Measurements from ENCODE around the gene ACTN4.

Gene ACTN4

DNA sequence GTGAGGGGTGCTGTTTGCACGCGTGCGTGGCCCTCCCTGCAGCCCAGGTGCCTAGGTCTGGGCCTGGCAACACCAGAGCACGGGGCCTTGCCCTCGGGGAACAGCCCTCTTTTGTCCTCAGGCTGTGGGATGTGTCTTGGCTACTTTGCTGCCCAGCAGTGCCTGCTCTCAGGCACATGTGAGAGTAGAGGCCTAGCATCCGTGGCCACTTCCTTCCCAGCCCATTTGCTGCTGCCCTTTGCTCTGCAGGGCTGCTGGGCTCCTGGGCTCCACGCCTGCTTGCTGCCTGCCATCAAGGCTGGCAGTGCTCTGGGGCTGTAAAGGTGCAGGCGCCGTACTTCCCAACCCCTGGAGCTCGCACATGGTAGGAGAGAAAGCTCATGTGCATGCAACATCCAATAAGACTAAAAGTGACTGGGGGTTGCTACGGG is 50.2 kb downstream of the ACTN4 start:
- Histone ChIP-seq H3K9me3 (ENCODE audit: low read depth, low read length) (no peaks in the 10 kb centered on the region), H3K36me3 (ENCODE audit: insufficient read depth, low read length) (no peaks in the 10 kb centered on the region; the same call in 1 of the 2 replicates)

DNA sequence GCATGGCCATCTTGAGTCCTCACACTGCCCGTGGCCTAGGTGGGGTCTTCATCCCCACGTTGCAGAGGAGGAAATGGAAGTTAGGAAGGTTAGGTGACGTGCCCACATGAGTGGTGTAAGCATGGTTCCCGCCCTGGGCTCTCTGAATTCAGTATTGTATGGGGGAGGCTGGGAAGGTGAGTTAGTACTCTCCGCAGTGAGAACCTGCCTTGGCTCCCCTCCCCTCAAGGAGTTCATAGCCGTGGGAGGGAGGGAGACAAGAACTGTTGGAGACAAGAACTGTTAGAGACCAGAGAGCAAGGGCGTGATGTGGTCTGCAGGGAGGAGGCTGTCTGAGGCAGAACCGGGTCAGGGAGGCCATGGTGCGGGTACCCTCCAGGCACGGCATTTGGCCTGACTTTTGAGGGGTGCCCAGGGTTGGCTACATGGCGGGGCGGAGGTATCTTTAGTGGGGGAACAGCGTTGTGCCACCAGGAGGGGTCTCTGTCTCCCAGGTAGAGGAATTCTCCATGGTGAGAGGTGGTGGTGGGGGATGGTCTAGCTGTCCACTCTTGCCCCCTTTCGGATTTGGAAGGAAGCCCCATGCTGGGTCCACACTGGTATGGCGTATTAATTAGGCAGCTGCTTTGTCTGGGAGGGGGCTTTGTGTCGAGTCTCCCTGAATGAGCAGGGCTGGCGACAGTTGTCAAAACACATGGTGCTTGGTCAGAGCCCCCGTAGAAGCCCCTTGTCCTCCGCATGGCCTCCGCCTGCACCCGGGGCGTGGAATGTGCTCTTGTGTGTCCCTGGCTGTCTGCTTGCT is 51.0 kb downstream of the ACTN4 start:
- H3K36me3 ChIP-seq (ENCODE audit: insufficient read depth, low read length), result peaks cover under 1% of the 10 kb centered on the region; the same call in 1 of the 2 replicates
- H3K27ac ChIP-seq, result no peak overlapping the region

More for the DNA sequence above, 50.2 kb downstream of the ACTN4 start:
- no peak overlapping the region for H3K9ac ChIP-seq (ENCODE audit: insufficient read length)
- no peak overlapping the region for H3K4me3 ChIP-seq
- TF ChIP-seq EZH2 (IDR thresholded peaks at IDR 0.05) (no peak), POLR2AphosphoS5 (IDR thresholded peaks at IDR 0.05; ENCODE audit: borderline replicate concordance, low read depth, low read length) (no peak), FOXP2 (optimal IDR thresholded peaks at IDR 0.05; ENCODE audit: control extremely low read depth, extremely low read length, insufficient read depth) (no peak)
- H3K27ac ChIP-seq, result no peak overlapping the region
- no peak for DNase-seq (ENCODE audit: low read depth, low spot score)

GRCh38 chr19:38699027-38699346 is 51.5 kb downstream of the ACTN4 start:
- Histone ChIP-seq H3K9me3 (ENCODE audit: low read depth, low read length) (no peaks in the 10 kb centered on the region), H3K4me3 (no peak overlapping the region), H3K27ac (no peak overlapping the region), H3K9ac (ENCODE audit: insufficient read length) (no peak overlapping the region), H3K36me3 (ENCODE audit: insufficient read depth, low read length) (peaks cover 3% of the 10 kb centered on the region; the same call in 1 of the 2 replicates)
- DNase-seq (ENCODE audit: low read depth, low spot score), result no peak
- TF ChIP-seq POLR2AphosphoS5 (IDR thresholded peaks at IDR 0.05; ENCODE audit: borderline replicate concordance, low read depth, low read length) (no peak), FOXP2 (optimal IDR thresholded peaks at IDR 0.05; ENCODE audit: control extremely low read depth, extremely low read length, insufficient read depth) (no peak), EZH2 (IDR thresholded peaks at IDR 0.05) (no peak)

More for the DNA sequence above, 51.0 kb downstream of the ACTN4 start:
- no peak for DNase-seq (ENCODE audit: low read depth, low spot score)
- TF ChIP-seq POLR2AphosphoS5 (IDR thresholded peaks at IDR 0.05; ENCODE audit: borderline replicate concordance, low read depth, low read length), result no peak
- no peak for TF ChIP-seq FOXP2 (optimal IDR thresholded peaks at IDR 0.05; ENCODE audit: control extremely low read depth, extremely low read length, insufficient read depth)
- no peak for TF ChIP-seq EZH2 (IDR thresholded peaks at IDR 0.05)
- Histone ChIP-seq H3K9me3 (ENCODE audit: low read depth, low read length) (no peaks in the 10 kb centered on the region), H3K4me3 (no peak overlapping the region), H3K9ac (ENCODE audit: insufficient read length) (no peak overlapping the region)

GRCh38 chr19:38699647-38700349 is 52.3 kb downstream of the ACTN4 start:
- DNase-seq (ENCODE audit: low read depth, low spot score), result no peak
- Histone ChIP-seq H3K27ac (no peak overlapping the region), H3K4me3 (no peak overlapping the region), H3K9ac (ENCODE audit: insufficient read length) (no peak overlapping the region), H3K36me3 (ENCODE audit: insufficient read depth, low read length) (peaks cover 4% of the 10 kb centered on the region; the same call in 1 of the 2 replicates), H3K9me3 (ENCODE audit: low read depth, low read length) (no peaks in the 10 kb centered on the region)
- no peak for TF ChIP-seq POLR2AphosphoS5 (IDR thresholded peaks at IDR 0.05; ENCODE audit: borderline replicate concordance, low read depth, low read length)
- TF ChIP-seq FOXP2 (optimal IDR thresholded peaks at IDR 0.05; ENCODE audit: control extremely low read depth, extremely low read length, insufficient read depth), result no peak
- TF ChIP-seq EZH2 (IDR thresholded peaks at IDR 0.05), result no peak

DNA sequence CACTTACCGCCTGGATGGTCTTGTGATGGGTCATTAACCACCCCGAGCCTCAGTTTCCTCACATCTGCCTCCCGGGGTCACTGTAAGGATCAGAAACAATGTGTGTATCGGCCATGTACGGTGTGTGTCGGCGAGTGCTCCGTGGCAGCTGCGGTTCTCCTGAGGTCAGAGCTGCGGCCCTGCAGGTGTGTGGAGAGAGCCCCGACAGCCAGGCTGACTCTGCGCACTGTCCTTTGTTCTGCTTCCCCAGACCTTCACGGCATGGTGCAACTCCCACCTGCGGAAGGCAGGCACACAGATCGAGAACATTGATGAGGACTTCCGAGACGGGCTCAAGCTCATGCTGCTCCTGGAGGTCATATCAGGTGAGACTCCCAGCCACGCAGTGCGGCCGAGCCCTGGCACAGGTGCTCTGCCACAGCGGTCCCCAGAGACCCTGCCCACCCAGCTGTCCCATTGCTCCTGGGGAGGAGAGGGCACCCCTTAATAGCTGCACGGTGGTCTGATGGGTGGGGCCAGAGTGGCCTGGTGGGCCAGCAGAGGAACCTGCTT is 53.0 kb downstream of the ACTN4 start:
- H3K27ac ChIP-seq, result no peak overlapping the region
- TF ChIP-seq FOXP2 (optimal IDR thresholded peaks at IDR 0.05; ENCODE audit: control extremely low read depth, extremely low read length, insufficient read depth), result no peak
- TF ChIP-seq POLR2AphosphoS5 (IDR thresholded peaks at IDR 0.05; ENCODE audit: borderline replicate concordance, low read depth, low read length), result no peak
- no peak for TF ChIP-seq EZH2 (IDR thresholded peaks at IDR 0.05)
- H3K9me3 ChIP-seq (ENCODE audit: low read depth, low read length), result no peaks in the 10 kb centered on the region
- no peak overlapping the region for H3K4me3 ChIP-seq
- H3K9ac ChIP-seq (ENCODE audit: insufficient read length), result no peak overlapping the region
- peaks cover 10% of the 10 kb centered on the region; the same call in 1 of the 2 replicates for H3K36me3 ChIP-seq (ENCODE audit: insufficient read depth, low read length)
- no peak for DNase-seq (ENCODE audit: low read depth, low spot score)

GRCh38 chr19:38700902-38701454 is 53.5 kb downstream of the ACTN4 start:
- Histone ChIP-seq H3K36me3 (ENCODE audit: insufficient read depth, low read length) (peaks cover 16% of the 10 kb centered on the region; the same call in 1 of the 2 replicates), H3K27ac (no peak overlapping the region), H3K9ac (ENCODE audit: insufficient read length) (no peak overlapping the region), H3K4me3 (no peak overlapping the region), H3K9me3 (ENCODE audit: low read depth, low read length) (no peaks in the 10 kb centered on the region)
- no peak for DNase-seq (ENCODE audit: low read depth, low spot score)
- no peak for TF ChIP-seq EZH2 (IDR thresholded peaks at IDR 0.05)
- TF ChIP-seq POLR2AphosphoS5 (IDR thresholded peaks at IDR 0.05; ENCODE audit: borderline replicate concordance, low read depth, low read length), result no peak
- no peak for TF ChIP-seq FOXP2 (optimal IDR thresholded peaks at IDR 0.05; ENCODE audit: control extremely low read depth, extremely low read length, insufficient read depth)

DNA sequence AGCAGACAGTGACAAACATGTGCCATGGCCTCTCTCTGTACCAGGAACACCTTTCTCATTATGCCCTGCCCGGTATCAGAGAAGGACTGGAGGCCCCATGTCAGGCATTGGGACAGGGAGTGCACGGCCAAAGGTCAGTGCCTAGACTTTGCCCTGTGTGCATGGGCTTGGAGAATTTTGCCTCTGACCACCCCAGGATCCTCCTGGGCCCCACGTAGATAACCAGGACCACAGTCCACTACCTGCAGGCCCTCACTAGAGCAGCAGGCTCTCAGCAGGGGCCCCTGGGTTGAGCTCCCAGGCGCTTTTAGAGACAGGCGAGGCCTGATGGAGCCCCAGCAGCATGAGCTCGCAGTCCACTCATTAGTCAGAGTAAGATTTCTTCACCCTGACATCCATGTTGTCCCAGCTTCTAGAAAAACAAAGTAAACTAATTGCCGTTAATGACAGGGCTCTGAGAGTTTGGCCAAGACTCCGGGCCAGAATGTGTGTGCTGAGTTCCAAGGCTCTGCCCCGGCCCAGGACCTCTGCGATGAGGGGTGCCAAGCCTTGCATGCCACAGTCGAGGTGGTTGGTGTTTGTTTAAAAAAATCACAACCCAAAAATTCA is 54.1 kb downstream of the ACTN4 start:
- Histone ChIP-seq H3K36me3 (ENCODE audit: insufficient read depth, low read length) (peaks cover 22% of the 10 kb centered on the region; the same call in 1 of the 2 replicates), H3K9ac (ENCODE audit: insufficient read length) (no peak overlapping the region), H3K9me3 (ENCODE audit: low read depth, low read length) (no peaks in the 10 kb centered on the region), H3K27ac (no peak overlapping the region), H3K4me3 (no peak overlapping the region)
- DNase-seq (ENCODE audit: low read depth, low spot score), result no peak
- TF ChIP-seq EZH2 (IDR thresholded peaks at IDR 0.05), result no peak
- no peak for TF ChIP-seq FOXP2 (optimal IDR thresholded peaks at IDR 0.05; ENCODE audit: control extremely low read depth, extremely low read length, insufficient read depth)
- no peak for TF ChIP-seq POLR2AphosphoS5 (IDR thresholded peaks at IDR 0.05; ENCODE audit: borderline replicate concordance, low read depth, low read length)

Data from SK-N-MC (cell line).